Left cardiac atrium (tissue), 4 donors: ENCODE data around the gene NIP7. TPM values are rescaled to one million over a fixed set of nuclear protein-coding genes. Genes with fewer than 3 reads are reported as not detected.

Experiments used
- ATAC-seq, 2 donors: fragments of 200-7000 bp; cut with Tn5 transposase; one replicate each; pipeline ENCODE4 v1.9.1; 2020; ENCODE audit warnings: mild to moderate bottlenecking in 2 of 2, moderate library complexity in 2 of 2
- DNase-seq: peaks from one replicate; pipeline ENCODE4 v3.0.0-alpha.2; 2020
- intact Hi-C, 2 donors: fragments of 100-400 bp; cut with DNase I; formaldehyde crosslinking; loops; one replicate each; pipeline versions ENCODE4 v1.14.1 to v1.15.1; 2022 to 2023
- total RNA-seq, 2 donors: library from RNA; stranded (reverse); fragmentation: NEBNext Ultra II Directional; extraction: Animal tissue kit (Norgen Biotek cat#: 25700); gene quantifications; one replicate each; pipeline ENCODE4 v1.2.1, GENCODE V29; 2021
- donor health status: DM: no; HTN: yes; CAD: no.
- donor health status: DM: no; HTN: yes; CAD: no; lungs with severe emphysema.
- donor health status: DM: yes; HTN: yes; CAD: no.
- donor health status: Dilated cardiomyopathy.

NIP7 gene
- total RNA-seq, 2 donors from 2014 or later = 9.1 to 20.8 TPM

GRCh38 chr16:69376393-69377059, 37.0 kb downstream of the NIP7 start:
- DNase-seq (no peak), ATAC-seq (no peak)
- intact Hi-C loops = no loop called here

GRCh38 chr16:69378036-69378435, 38.5 kb downstream of the NIP7 start:
- DNase-seq = no peak
- ATAC-seq = no peak
- intact Hi-C loops = no loop called here

- no peak for DNase-seq
- intact Hi-C loops = no loop called here
- no peak for ATAC-seq
Measured at GRCh38 chr16:69378760-69379159, 39.2 kb downstream of the NIP7 start.

GRCh38 chr16:69381231-69381630, 41.7 kb downstream of the NIP7 start:
- intact Hi-C loops = loop anchor here in 1 of 2 donors (5.0 kb wide), 1 partner anchor 39 kb away; no protein-coding TSS in a partner anchor
- ATAC-seq (no peak), DNase-seq (no peak)

GRCh38 chr16:69382421-69382820, 42.8 kb downstream of the NIP7 start:
- ATAC-seq (no peak), DNase-seq (no peak)
- intact Hi-C loops = loop anchor here in 1 of 2 donors (5.0 kb wide), 1 partner anchor 40 kb away; no protein-coding TSS in a partner anchor

- ATAC-seq (no peak), DNase-seq (no peak)
- intact Hi-C loops = loop anchor here in 1 of 2 donors (5.0 kb wide), 1 partner anchor 43 kb away; no protein-coding TSS in a partner anchor
Measured at GRCh38 chr16:69384974-69385373, 45.4 kb downstream of the NIP7 start.

- DNase-seq (no peak), ATAC-seq (no peak)
- intact Hi-C loops = no loop called here
Measured at GRCh38 chr16:69386596-69386995, 47.0 kb downstream of the NIP7 start.

Other genes with a start within 250 kb of the NIP7 start
- gene HAS3, start 234.1 kb upstream of the NIP7 start, total RNA-seq = under 1 TPM; 0.44 TPM
- 10 to 100 TPM; 52.9 to 56.7 TPM for gene CHTF8, start 207.2 kb upstream of the NIP7 start, total RNA-seq
- 10 to 100 TPM; 26.6 to 32.9 TPM for gene UTP4, start 207.1 kb upstream of the NIP7 start, total RNA-seq
- gene SNTB2, start 152.6 kb upstream of the NIP7 start, total RNA-seq = 10 to 100 TPM; 22.7 to 27.8 TPM
- 10 to 100 TPM; 22.4 to 30.0 TPM for gene VPS4A, start 28.4 kb upstream of the NIP7 start, total RNA-seq
- 1 to 10 TPM; 6.2 to 9.4 TPM for gene PDF, start 9.2 kb upstream of the NIP7 start, total RNA-seq
- 10 to 100 TPM; 20.5 to 21.9 TPM for gene COG8, start 208 bp upstream of the NIP7 start, total RNA-seq
- gene TMED6, start 12.0 kb downstream of the NIP7 start, total RNA-seq = under 1 TPM in 1 of 2 donors, not detected in 1; 0.37 TPM
- 10 to 100 TPM; 22.6 to 26.6 TPM for gene TERF2, start 46.2 kb downstream of the NIP7 start, total RNA-seq
- 10 to 100 TPM; 60.8 to 62.0 TPM for gene CYB5B, start 84.8 kb downstream of the NIP7 start, total RNA-seq
- gene NFAT5, start 226.2 kb downstream of the NIP7 start, total RNA-seq = 10 to 100 TPM; 19.7 to 23.6 TPM